Type B pancreatic cell (in vitro differentiated cells): ENCODE measurements around the gene TRAK2. TPM values are rescaled to one million over a fixed set of nuclear protein-coding genes. Genes with fewer than 3 reads are reported as not detected.
A peak's percentile ranks its signal among the peaks of the same experiment; 100 is the strongest.
"Not testable (repeated sequence)": the region's sequence is repeated elsewhere in the genome, so short reads cannot be mapped to it uniquely, and the experiment has no call there.

Experiments used
- DNase-seq: peaks from one replicate; pipeline ENCODE4 v3.0.0; 2021; ENCODE audit warnings: mixed read lengths; ENCODE audit not compliant: unreplicated experiment; ENCODE audit errors: extremely low spot score
- H3K27ac Mint-ChIP-seq: 2 replicates; pipeline ENCODE4 v1.8.0; 2021; ENCODE audit warnings: mild to moderate bottlenecking, mixed read lengths
- H3K27me3 Mint-ChIP-seq: 2 replicates; pipeline ENCODE4 v1.8.0; 2021; ENCODE audit warnings: mixed read lengths
- H3K36me3 Mint-ChIP-seq: 2 replicates; pipeline ENCODE4 v1.8.0; 2021; ENCODE audit warnings: mixed read lengths
- H3K4me1 Mint-ChIP-seq: one replicate; pipeline ENCODE4 v1.8.0; 2021; ENCODE audit warnings: mixed read lengths; ENCODE audit not compliant: unreplicated experiment
- H3K4me3 Mint-ChIP-seq: 2 replicates; pipeline ENCODE4 v1.8.0; 2021; ENCODE audit warnings: mild to moderate bottlenecking, mixed read lengths
- H3K9me3 Mint-ChIP-seq: 2 replicates; pipeline ENCODE4 v1.8.0; 2021; ENCODE audit warnings: mixed read lengths
- CTCF ChIP-seq: fragments of 200-600 bp; sonication (generic); conservative IDR thresholded peaks from 2 replicates; pipeline ENCODE4 v1.5.0; 2021; ENCODE audit warnings: antibody characterized with exemption, mild to moderate bottlenecking
- total RNA-seq: library from RNA; stranded (reverse); gene quantifications from 2 replicates; pipeline ENCODE4 v1.2.1, GENCODE V29; 2021; ENCODE audit warnings: low replicate concordance

The TRAK2 gene
- total RNA-seq, 1 donor from 2014 or later = 24.6 TPM

GRCh38 chr2:201448061-201448460 is 3.2 kb downstream of the TRAK2 start:
- peak overlapping the region; percentile 85 for H3K4me3 Mint-ChIP-seq
- peaks cover 36% of the 10 kb centered on the region for H3K4me1 Mint-ChIP-seq
- no peaks in the 10 kb centered on the region for H3K9me3 Mint-ChIP-seq
- peaks cover 7% of the 10 kb centered on the region for H3K36me3 Mint-ChIP-seq
- H3K27ac Mint-ChIP-seq = peak overlapping the region; percentile 94
- no peak for TF ChIP-seq CTCF
- no peak for DNase-seq
- H3K27me3 Mint-ChIP-seq = no peaks in the 10 kb centered on the region

- no peak for TF ChIP-seq CTCF
- H3K27ac Mint-ChIP-seq = peak overlapping the region; percentile 17
- H3K9me3 Mint-ChIP-seq = no peaks in the 10 kb centered on the region
- H3K36me3 Mint-ChIP-seq = peaks cover 7% of the 10 kb centered on the region
- no peak for DNase-seq
- peak overlapping the region; percentile 1 for H3K4me3 Mint-ChIP-seq
- H3K27me3 Mint-ChIP-seq = no peaks in the 10 kb centered on the region
- H3K4me1 Mint-ChIP-seq = peaks cover 27% of the 10 kb centered on the region
These were observed 4.2 kb downstream of the TRAK2 start for GRCh38 chr2:201447086-201447485.

GRCh38 chr2:201444746-201445465 is 6.4 kb downstream of the TRAK2 start:
- no peak for DNase-seq
- no peak overlapping the region for H3K27ac Mint-ChIP-seq
- no peaks in the 10 kb centered on the region for H3K9me3 Mint-ChIP-seq
- no peaks in the 10 kb centered on the region for H3K27me3 Mint-ChIP-seq
- H3K4me1 Mint-ChIP-seq = peaks cover 23% of the 10 kb centered on the region
- peaks cover 7% of the 10 kb centered on the region for H3K36me3 Mint-ChIP-seq
- H3K4me3 Mint-ChIP-seq = no peak overlapping the region
- TF ChIP-seq CTCF = no peak

- TF ChIP-seq CTCF = no peak
- peaks cover 22% of the 10 kb centered on the region for H3K4me1 Mint-ChIP-seq
- H3K27me3 Mint-ChIP-seq = no peaks in the 10 kb centered on the region
- H3K4me3 Mint-ChIP-seq = no peak overlapping the region
- H3K9me3 Mint-ChIP-seq = no peaks in the 10 kb centered on the region
- no peak overlapping the region for H3K27ac Mint-ChIP-seq
- peaks cover under 1% of the 10 kb centered on the region for H3K36me3 Mint-ChIP-seq
- DNase-seq = no peak
These were observed 9.8 kb downstream of the TRAK2 start for GRCh38 chr2:201441409-201441808.

GRCh38 chr2:201440182-201440581 is 11.1 kb downstream of the TRAK2 start:
- H3K27ac Mint-ChIP-seq = peak overlapping the region; percentile 90

GRCh38 chr2:201439336-201439922 is 11.8 kb downstream of the TRAK2 start:
- DNase-seq, H3K27me3 Mint-ChIP-seq, H3K27ac Mint-ChIP-seq, H3K9me3 Mint-ChIP-seq, H3K36me3 Mint-ChIP-seq: not testable (repeated sequence)
- Mint-ChIP-seq H3K4me1 (peaks cover 17% of the 10 kb centered on the region), H3K4me3 (peak overlapping the region; percentile 10)

More at GRCh38 chr2:201440182-201440581, 11.1 kb downstream of the TRAK2 start:
- H3K27me3 Mint-ChIP-seq = no peaks in the 10 kb centered on the region
- TF ChIP-seq CTCF = no peak
- H3K36me3 Mint-ChIP-seq = peaks cover 3% of the 10 kb centered on the region
- H3K9me3 Mint-ChIP-seq = no peaks in the 10 kb centered on the region
- DNase-seq = no peak
- peaks cover 17% of the 10 kb centered on the region for H3K4me1 Mint-ChIP-seq
- H3K4me3 Mint-ChIP-seq = peak overlapping the region; percentile 72
